GM19025 (cell line): ENCODE measurements around the gene EEF2.

Experiments used
- ATAC-seq: cut with Tn5 transposase; IDR thresholded peaks from one replicate; pipeline ENCODE4 v1.9.1; 2021; ENCODE audit warnings: mild to moderate bottlenecking, low read depth, moderate library complexity; ENCODE audit not compliant: unreplicated experiment

Gene EEF2

GRCh38 chr19:3984908-3985642 is at the start of gene EEF2:
TSS of gene EEF2 (minus strand) at chr19:3985463. CDS start at chr19:3985380, 83 bp downstream.
- ATAC-seq, result no peak

GRCh38 chr19:4034048-4035017 is 49.1 kb upstream of the EEF2 start:
- no peak for ATAC-seq

DNA sequence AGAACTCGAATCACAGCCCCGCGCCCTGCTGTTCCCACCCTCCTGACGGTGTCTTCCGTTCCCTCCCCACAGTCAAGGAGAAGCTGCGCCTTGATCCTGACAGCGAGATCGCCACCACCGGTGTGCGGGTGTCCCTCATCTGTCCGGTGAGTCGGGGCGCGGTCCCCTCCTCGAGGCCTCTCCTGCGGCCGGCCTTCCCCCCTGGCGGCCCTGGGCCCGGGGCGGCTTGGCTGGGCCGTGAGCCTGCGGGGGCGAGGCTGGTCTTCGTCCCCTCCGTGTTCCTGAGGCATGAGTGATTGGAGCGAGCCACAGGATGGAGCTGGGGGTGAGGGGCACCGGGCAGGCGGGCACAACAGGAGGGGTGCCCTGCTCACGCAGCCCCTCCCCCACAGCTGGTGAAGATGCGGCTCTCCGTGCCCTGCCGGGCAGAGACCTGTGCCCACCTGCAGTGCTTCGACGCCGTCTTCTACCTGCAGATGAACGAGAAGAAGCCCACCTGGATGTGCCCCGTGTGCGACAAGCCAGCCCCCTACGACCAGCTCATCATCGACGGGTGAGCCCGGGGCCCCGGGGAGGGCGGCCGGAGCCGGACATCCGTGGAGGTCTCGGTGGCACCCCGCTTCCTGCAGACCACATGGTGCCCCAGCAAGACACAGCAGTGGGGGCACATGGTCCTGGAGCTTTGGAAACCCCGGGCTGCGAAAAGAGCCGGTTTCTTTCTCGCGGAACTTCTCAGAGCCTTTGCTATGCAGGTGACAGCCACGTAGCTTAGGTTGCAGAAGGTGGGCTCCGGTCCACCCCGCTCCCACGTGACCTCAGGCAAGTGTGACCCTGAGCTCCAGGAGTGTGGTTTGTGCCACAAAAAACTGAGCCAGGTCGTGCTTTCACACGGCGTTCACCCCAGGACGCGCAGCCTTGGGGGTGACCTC is 48.0 kb upstream of the EEF2 start:
- ATAC-seq, result no peak

DNA sequence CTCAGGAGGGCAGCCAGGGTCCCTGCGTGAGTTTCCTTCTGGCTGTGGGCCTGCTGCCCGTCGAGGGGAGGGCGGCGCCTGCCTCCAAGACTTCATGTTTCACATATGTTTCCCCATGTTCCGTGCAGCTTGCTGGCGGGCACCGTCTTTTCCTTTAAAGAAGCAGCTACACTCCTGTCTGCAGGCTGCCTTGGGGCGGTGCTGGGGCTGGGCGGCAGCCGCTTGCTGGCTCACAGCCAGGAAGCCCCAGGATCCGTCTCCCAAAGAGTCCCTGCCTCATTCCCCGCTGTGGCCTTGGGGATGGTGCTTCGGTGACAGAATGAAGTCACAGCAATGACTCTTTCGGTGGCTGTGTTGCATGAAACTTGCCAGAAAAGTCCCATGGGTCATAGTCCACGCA is 47.2 kb upstream of the EEF2 start:
- ATAC-seq, result no peak

- no peak for ATAC-seq
Observed at GRCh38 chr19:4031420-4031819, 46.2 kb upstream of the EEF2 start.

DNA sequence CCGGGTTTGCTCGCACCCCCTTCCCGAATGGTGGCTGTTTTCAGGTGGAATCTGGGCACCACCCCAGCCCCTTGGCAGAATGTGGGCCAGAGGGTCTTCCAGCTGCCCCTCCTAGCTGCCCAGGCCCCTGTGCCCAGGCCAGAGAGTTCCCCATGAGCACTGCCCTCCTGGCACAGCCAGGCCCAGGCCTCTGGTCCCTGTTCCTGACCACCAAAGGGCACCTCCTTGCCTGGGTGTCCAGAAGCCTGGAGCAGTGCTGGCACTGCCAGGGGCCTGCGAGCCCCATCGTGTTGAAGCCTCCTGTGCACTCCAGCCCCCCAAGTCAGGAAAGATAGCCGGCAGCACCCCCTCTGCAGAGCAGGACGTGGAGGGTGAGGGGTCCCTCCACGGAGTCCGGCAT is 45.7 kb upstream of the EEF2 start:
- ATAC-seq, result no peak

- ATAC-seq, result no peak
Observed at GRCh38 chr19:4030552-4030951, 45.3 kb upstream of the EEF2 start.

DNA sequence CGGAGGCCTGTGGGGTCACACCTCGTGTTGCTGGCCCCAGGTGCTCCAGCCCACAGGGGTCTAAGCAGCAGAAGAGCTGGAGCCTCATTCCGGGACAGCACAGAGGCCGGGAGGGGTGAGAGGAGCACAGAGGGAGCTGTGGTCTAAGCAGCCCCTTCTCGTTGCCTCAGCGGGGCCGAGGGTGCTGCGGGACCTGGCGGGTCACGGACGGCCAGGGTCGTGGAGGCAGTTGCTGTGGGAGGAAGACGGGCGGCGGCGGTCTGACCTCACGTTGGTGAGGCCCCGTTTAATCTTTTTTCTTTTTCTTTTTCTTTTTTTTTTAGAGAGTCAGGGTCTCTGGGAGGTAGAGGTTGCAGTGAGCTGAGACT is 44.0 kb upstream of the EEF2 start:
- ATAC-seq, result no peak

DNA sequence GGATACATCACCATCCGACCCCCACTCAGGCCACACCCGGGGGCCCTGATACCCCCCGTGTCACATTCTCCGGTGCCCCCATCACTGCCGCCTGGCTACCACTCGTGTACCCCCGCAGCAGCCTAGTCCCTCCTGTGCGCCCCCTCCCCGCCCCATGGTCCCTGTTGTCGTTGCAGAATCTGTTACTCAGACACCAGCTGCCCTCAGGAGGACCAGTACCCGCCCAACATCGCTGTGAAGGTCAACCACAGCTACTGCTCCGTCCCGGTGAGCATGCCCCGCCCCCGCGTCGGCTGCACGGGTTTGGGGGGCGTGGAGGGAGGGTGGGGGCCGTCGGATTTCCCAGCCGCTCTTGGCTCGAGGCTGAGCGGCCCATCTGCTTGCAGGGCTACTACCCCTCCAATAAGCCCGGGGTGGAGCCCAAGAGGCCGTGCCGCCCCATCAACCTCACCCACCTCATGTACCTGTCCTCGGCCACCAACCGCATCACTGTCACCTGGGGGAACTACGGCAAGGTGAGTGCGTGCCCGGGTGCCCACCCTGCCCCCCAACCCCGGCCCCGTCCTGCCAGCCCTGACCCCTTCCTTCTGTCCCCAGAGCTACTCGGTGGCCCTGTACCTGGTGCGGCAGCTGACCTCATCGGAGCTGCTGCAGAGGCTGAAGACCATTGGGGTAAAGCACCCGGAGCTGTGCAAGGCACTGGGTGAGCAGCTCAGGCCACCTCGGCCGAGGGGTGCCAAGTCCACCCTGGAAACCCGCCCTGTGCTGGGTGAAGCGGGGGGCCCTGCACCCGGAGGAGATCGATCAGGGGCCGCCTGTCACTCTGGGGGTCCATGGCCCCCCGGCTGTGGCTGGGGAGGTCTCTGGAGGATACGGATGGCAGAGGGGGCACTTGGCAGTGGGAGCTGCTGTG is 43.3 kb upstream of the EEF2 start:
- no peak for ATAC-seq

- no peak for ATAC-seq
Observed at GRCh38 chr19:4027146-4027545, 41.9 kb upstream of the EEF2 start.

DNA sequence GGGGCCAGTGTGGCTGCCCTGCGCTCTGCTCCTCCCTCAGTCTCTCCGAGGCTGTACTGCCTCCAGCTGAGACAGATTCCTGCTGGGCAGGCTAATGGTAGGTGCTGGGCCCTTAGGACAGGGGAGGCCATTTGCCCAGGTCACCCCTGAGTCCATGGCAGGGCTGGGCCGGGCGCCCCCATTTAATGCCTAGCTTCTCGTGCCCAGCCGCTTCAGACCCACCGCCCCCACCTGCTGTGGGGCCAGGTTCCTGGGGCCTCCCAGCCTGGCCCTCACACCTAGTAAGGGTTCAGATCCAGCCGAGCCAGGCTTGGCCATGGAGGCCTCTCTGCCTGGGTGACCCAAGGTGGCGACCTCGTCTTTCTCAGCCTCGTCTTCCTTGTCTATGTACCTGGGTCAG is 40.1 kb upstream of the EEF2 start:
- ATAC-seq, result no peak

GRCh38 chr19:4023600-4024398 is 38.5 kb upstream of the EEF2 start:
- no peak for ATAC-seq

DNA sequence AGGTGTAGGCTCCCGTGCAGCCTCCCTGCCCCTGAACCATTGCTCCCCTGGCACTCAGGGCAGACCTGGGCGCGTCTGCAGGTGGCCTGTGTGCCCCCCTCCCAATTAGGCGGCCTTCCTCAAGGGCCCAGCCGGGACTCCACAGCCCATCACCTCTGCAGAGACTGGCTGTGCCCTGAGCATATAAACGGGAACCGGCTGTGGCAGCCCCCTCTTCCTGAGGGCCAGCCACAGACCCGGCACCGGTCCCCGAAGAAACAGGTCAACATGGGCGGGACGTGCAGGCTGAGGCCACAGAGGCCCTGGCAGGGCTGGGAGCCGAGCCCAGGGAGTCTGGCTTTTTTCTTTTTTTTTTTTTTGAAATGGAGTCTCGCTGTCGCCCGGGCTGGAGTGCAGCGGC is 34.3 kb upstream of the EEF2 start:
- ATAC-seq, result no peak

- no peak for ATAC-seq
Observed at GRCh38 chr19:4018775-4019504, 33.7 kb upstream of the EEF2 start.

DNA sequence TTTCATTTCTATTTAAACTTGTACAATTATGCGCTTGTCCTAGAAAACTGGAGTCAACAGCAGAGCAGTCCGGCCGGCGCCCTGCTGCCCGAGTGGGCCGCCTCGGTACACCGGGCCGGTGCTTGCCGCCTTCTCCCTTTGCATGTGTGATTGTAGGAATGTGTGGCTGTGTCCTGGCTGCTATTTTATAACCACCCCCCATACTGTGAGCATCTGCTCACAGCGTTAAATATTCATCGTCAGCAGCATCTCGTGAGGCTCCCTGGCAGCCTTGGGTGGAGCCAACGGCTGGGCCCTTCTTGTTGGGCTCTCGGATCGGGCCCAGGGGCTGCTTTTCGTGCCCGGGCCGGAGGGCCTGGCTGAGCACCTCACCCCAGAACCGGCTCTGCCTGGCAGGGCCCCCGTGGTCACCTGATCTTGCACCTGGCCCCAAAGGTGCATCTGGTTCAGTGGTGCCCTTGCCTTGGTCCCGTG is 32.9 kb upstream of the EEF2 start:
- no peak for ATAC-seq

GRCh38 chr19:4016903-4017638 is 31.8 kb upstream of the EEF2 start:
- ATAC-seq, result no peak

GRCh38 chr19:4016486-4016885 is 31.2 kb upstream of the EEF2 start:
- ATAC-seq, result no peak
